ENCODE results near the gene CAMSAP2. TPM values are rescaled to one million over a fixed set of nuclear protein-coding genes. Genes with fewer than 3 reads are reported as not detected.
"Not testable (repeated sequence)": the region's sequence is repeated elsewhere in the genome, so short reads cannot be mapped to it uniquely, and the experiment has no call there.

Gene CAMSAP2
- total and polyA plus RNA-seq, 2 of the 8 experiments (the other 6 are each of a cell fraction or from before 2014, with no cell fraction given) = 4.2 to 27.6 TPM

GRCh38 chr1:200750749-200751148 lies 12.1 kb downstream of the CAMSAP2 start:
- not testable (repeated sequence) for H2BK15ac ChIP-seq (ENCODE audit: low read length); H3K56ac ChIP-seq (replicated peaks; ENCODE audit: insufficient read length, low read depth, low read length); H3K4me3 ChIP-seq (ENCODE audit: extremely low read depth in 1 of 4, insufficient read depth in 2 of 4, low read depth in 3 of 4, low read length in 4 of 4); H3K79me1 ChIP-seq (ENCODE audit: low read depth, low read length); H3K9me3 ChIP-seq (ENCODE audit: insufficient read depth in 2 of 2, low read depth in 1 of 2, low read length in 1 of 2); H2BK120ac ChIP-seq (replicated peaks; ENCODE audit: low read depth, low read length); H3K18ac ChIP-seq (ENCODE audit: extremely low read depth, low read length); H3K4ac ChIP-seq (replicated peaks; ENCODE audit: insufficient read length, low read depth, low read length); H3K36me3 ChIP-seq (ENCODE audit: control insufficient read depth in 2 of 4, insufficient read depth in 4 of 4, low read length in 3 of 4); H3K23ac ChIP-seq (ENCODE audit: insufficient read length); H3K14ac ChIP-seq (ENCODE audit: insufficient read length); H3K27ac ChIP-seq (ENCODE audit: low read depth, low read length); DNase-seq (ENCODE audit: low read depth in 1 of 2, low spot score in 2 of 2); H3K9ac ChIP-seq (replicated peaks in 1 of 4; ENCODE audit: extremely low read depth in 1 of 4, low read depth in 3 of 4, low read length in 3 of 4); H2BK20ac ChIP-seq (ENCODE audit: low read length); H3K4me1 ChIP-seq (replicated peaks in 1 of 4; ENCODE audit: control insufficient read depth in 3 of 4, insufficient read depth in 4 of 4, low read length in 3 of 4); H3K27me3 ChIP-seq (replicated peaks in 1 of 4; ENCODE audit: control insufficient read depth in 3 of 4, extremely low read depth in 1 of 4, insufficient read depth in 3 of 4, low read length in 3 of 4); H2AK5ac ChIP-seq (ENCODE audit: low read depth, low read length); H2BK12ac ChIP-seq (ENCODE audit: low read depth, low read length); H4K8ac ChIP-seq (ENCODE audit: extremely low read depth, insufficient read depth, low read length); H4K91ac ChIP-seq (replicated peaks; ENCODE audit: insufficient read length, low read length); H4K5ac ChIP-seq (ENCODE audit: insufficient read length, low read depth, low read length); H2BK5ac ChIP-seq (ENCODE audit: low read depth, low read length); H3K23me2 ChIP-seq (ENCODE audit: low read depth, low read length); H2AFZ ChIP-seq (ENCODE audit: low read length); H3K4me2 ChIP-seq (ENCODE audit: insufficient read depth in 1 of 2, low read depth in 2 of 2, low read length in 2 of 2); FAIRE-seq; H4K20me1 ChIP-seq (replicated peaks in 1 of 2; ENCODE audit: control insufficient read depth in 1 of 2, insufficient read depth in 2 of 2, low read length in 2 of 2)
- ChIA-PET CTCF (ENCODE audit: partially characterized antibody) (interaction anchor here (1.0 kb wide), 1 partner anchor 128 kb away, joined by 5 read pairs; no protein-coding TSS in a partner anchor), POLR2A (ENCODE audit: partially characterized antibody) (interaction anchor here (0.7 kb wide), 1 partner anchor 121 kb away, joined by 3 read pairs; no protein-coding TSS in a partner anchor)
- H3K79me2 ChIP-seq (ENCODE audit: control insufficient read depth in 1 of 2, insufficient read depth in 2 of 2, low read length in 2 of 2) = peaks cover 0 to 50% of the 10 kb centered on the region in 2 experiments; a peak in 3 of 4 replicates
- WGBS, 2 experiments (ENCODE audit: extremely low coverage in 1 of 2, insufficient coverage in 1 of 2, insufficient read length in 1 of 2, insufficient replicate concordance in 2 of 2, low coverage in 1 of 2, low lambda C conversion rate in 2 of 2, missing lambda C conversion rate in 1 of 2) = 98% methylated on average over 8 of the region's 10 CpGs; no CpG with 5 or more reads in 1 of the 2 experiments
